HS-5 (cell line): ENCODE data around the gene SORBS2.
"Not testable (repeated sequence)": the region's sequence is repeated elsewhere in the genome, so short reads cannot be mapped to it uniquely, and the experiment has no call there.

Experiments used
- DNase-seq: peaks from one replicate; pipeline ENCODE4 v3.0.0-alpha.2; 2012; ENCODE audit warnings: low read depth

Gene SORBS2, protein sequence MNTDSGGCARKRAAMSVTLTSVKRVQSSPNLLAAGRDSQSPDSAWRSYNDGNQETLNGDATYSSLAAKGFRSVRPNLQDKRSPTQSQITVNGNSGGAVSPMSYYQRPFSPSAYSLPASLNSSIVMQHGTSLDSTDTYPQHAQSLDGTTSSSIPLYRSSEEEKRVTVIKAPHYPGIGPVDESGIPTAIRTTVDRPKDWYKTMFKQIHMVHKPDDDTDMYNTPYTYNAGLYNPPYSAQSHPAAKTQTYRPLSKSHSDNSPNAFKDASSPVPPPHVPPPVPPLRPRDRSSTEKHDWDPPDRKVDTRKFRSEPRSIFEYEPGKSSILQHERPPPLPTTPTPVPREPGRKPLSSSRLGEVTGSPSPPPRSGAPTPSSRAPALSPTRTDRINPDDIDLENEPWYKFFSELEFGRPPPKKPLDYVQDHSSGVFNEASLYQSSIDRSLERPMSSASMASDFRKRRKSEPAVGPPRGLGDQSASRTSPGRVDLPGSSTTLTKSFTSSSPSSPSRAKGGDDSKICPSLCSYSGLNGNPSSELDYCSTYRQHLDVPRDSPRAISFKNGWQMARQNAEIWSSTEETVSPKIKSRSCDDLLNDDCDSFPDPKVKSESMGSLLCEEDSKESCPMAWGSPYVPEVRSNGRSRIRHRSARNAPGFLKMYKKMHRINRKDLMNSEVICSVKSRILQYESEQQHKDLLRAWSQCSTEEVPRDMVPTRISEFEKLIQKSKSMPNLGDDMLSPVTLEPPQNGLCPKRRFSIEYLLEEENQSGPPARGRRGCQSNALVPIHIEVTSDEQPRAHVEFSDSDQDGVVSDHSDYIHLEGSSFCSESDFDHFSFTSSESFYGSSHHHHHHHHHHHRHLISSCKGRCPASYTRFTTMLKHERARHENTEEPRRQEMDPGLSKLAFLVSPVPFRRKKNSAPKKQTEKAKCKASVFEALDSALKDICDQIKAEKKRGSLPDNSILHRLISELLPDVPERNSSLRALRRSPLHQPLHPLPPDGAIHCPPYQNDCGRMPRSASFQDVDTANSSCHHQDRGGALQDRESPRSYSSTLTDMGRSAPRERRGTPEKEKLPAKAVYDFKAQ (N-terminal part only)

DNA sequence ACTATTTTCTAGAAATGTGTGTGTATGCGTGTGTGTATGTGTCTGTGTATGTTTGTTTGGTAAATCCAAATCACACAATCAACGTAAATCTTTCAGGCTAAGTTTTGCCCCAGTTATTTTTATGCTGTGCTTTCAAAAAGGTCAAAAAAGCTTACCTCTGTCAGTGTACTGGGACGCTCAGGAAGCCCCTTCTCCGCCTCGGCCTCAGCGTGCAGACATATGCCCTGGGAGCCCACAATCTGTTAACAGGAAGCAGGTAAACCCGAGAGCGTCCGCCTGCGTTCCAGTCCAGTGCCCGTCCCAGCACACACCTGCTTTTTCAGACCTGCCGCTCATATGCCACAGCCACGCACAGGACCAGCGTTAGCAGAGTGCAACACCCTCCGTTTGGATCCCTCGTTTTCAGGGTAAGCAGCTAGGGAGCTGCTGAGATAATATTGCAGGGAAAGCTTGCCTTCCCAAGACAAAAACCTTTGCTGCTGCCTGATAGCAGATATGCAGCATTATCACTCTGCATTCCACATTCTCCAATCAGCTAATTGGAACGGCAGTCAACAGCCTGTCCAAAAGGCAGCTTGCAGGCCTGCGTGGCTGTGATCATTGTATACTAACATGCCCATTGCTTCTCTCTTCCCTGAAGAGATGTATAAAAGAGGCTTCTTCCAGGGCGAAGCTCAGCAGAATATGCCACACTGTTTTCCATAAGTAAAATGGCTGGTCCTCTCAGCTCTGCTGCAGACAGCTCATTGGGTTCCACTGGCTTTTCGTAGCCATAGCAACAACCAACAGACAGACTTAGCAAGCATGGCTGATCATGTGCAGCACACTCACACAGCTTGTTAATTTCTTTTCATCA lies at the start of gene SORBS2:
SORBS2 (minus strand) TSS at position 686 of the 856 bp plus-strand sequence. CDS start 121,623 bp downstream, outside the sequence.
- DNase-seq, result no peak

GRCh38 chr4:185859111-185859510 lies 47.1 kb upstream of the SORBS2 start:
- no peak for DNase-seq

GRCh38 chr4:185857561-185857960 lies 45.6 kb upstream of the SORBS2 start:
- not testable (repeated sequence) for DNase-seq

DNA sequence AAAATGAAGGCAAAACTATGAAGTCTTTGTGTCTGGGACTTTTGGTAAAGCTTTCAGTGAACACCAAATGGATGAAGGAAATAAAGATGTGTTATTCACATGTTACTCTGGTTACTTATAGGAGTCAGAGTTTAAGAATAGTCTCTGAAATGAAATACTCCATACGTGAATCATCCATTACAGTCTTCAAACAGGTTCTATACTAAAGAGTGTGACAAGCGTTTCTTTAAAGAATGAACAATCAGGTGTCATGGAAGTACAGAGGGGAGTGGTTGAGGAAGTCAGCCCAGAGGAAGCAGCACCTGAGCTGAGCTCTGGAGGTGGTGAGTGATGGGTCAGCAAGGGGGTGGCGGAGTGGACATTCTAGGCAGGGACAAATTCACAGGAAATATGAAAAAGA lies 41.8 kb upstream of the SORBS2 start:
- no peak for DNase-seq

DNA sequence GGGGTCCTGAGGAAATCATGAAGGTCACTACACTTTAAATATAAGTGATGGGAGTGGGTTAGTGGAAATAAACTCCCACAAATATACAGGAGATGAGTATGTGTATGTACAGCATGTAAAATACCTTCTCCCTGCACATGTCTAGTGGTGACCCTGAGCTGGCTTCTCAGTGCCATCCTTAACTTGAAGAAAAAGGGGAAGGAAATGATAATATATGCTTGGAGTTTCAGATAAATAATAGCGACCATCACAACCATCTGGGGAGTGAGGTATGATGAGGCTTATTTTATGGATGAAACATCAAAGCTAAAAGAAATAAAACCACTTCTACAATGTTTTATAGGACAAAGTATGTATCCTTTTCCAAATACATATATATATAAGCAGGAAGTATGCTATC lies 41.0 kb upstream of the SORBS2 start:
- DNase-seq, result no peak

- DNase-seq, result no peak
Measured at GRCh38 chr4:185849664-185850550, 37.9 kb upstream of the SORBS2 start.

DNA sequence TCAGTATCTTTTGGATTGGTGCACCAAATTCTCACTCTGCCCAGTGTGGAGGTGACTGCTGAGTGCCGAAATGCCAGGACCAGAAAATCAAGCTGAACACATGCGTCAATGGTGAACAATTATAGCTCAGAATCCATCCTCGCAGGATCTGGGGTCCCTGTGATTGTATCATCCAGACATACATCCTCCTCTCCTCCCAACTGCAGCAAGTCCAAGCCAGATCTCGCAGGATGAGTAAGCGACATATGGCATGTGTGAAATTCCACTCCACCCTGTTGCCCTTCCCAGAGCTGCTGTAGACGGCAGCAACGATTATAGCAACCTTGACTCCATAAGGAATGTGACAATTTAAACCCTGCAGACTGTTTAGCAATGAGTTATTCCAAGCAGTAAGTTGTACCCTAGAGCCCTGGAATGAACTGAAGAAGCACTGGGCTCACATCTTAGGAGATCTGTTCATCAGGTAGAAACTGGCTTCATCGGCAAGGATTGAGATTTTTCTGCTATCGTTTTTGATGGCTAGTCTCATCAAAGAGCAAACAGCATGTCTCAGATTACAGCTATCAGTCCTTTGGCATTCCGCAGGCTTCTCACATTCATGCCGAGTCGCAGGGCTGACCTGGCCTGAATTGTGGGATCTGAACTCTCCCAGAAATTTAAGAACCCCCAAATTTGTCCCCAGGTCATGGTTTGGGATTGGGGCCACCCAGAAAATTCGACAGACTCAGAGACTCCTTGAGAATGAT lies 35.5 kb upstream of the SORBS2 start:
- DNase-seq, result peak; percentile 76

GRCh38 chr4:185846505-185847150 lies 34.6 kb upstream of the SORBS2 start:
- DNase-seq, result no peak

GRCh38 chr4:185845966-185846365 lies 34.0 kb upstream of the SORBS2 start:
- DNase-seq, result no peak

DNA sequence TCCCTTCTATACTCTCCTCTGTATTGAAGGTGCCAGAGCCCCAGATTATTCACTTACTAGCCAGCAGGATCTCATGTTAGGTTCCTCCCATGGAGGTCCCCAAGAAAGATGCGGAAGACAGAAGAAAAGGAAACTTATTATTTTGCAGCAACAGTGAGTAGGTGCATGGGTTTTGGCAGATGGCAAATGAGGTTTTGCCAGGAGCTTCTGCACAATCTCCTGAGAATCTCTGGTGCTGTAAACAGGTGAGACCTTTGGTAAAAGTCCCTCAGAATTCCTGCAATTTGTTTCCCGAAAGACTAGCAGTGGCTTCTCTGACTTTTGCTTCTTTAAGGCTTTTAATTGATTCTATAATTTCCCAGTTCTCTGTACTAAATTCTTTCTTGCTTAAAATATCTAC lies 29.5 kb upstream of the SORBS2 start:
- no peak for DNase-seq

DNA sequence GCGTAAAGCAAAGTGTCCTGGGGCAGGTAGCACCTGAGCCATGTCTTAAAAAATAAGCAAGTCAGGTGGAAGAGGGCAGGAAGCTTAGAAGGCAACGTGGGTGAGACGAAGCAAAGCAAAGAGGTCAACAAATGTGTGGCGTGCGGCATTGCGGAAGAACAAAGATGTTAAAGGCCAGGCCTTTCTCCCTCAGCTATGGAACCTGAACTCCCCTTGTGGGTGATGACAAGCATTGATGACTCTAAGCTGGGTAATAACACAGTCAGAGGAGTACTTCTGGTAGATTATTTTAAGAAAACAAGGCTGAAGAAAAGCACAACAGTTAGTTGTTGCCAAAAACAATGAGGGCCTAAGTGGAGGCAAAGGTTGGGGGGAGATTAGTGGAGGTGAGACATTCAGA lies 29.0 kb upstream of the SORBS2 start:
- DNase-seq, result no peak

- no peak for DNase-seq
Measured at GRCh38 chr4:185840201-185840600, 28.2 kb upstream of the SORBS2 start.

- DNase-seq, result no peak
Measured at GRCh38 chr4:185839770-185840169, 27.8 kb upstream of the SORBS2 start.

GRCh38 chr4:185839194-185839712 lies 27.3 kb upstream of the SORBS2 start:
- peak; percentile 92 for DNase-seq

DNA sequence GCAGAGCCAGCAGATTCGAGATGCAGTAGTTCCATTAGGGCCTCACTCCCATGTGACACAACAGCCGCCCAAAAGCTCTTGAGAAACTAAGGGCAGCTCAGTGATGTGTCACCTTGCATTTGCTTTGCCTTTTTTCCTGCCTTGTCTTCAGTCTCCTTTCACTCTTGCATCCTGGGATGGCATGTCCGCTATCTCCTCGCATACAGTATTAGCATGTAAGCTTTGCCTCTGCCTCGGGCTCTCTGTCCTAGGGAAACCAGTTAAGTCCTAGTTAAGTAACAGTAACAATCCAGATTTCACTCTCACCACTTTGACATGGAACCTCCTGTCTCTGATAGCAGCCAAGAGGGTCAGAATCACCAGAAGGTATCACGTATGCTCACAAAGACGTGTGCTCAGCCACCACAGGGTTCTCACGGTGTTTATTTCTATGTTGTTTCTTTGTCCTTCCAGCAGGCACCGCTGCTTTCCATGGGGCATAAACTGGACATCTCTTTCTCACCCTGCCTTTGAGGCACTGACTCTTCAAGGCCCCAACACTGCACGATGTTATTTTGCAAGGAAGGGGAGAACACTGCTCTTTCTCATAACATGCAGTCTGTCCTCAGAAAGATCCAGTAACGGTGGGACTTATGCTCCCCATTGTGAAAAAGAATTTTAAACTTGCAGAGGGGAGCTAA lies 26.7 kb upstream of the SORBS2 start:
- DNase-seq, result no peak

GRCh38 chr4:185838104-185838452 lies 26.1 kb upstream of the SORBS2 start:
- no peak for DNase-seq

- DNase-seq, result no peak
Measured at GRCh38 chr4:185837415-185838103, 25.6 kb upstream of the SORBS2 start.
